ENCODE data around the gene HEMK1.

- TF ChIP-seq JUNB (IDR thresholded peaks at IDR 0.05) = no peak
- no peak for TF ChIP-seq POLR2A (IDR thresholded peaks at IDR 0.05; ENCODE audit: low read length)
- TF ChIP-seq JUN (IDR thresholded peaks at IDR 0.05) = no peak
- TF ChIP-seq BHLHE40 (IDR thresholded peaks at IDR 0.05; ENCODE audit: low read depth, low read length) = no peak
- TF ChIP-seq HES2 (IDR thresholded peaks at IDR 0.05) = no peak
- no peak for TF ChIP-seq CTCF (IDR thresholded peaks at IDR 0.05)
- TF ChIP-seq EP300 (IDR thresholded peaks at IDR 0.05) = no peak
- TF ChIP-seq MAZ (IDR thresholded peaks at IDR 0.05; ENCODE audit: borderline replicate concordance, low read depth, low read length) = no peak
Observed at GRCh38 chr3:50533807-50534461, 35.4 kb upstream of the HEMK1 start.
